GM12878 (cell line): Measurements from ENCODE around the gene TYW1B. TPM values are rescaled to one million over a fixed set of nuclear protein-coding genes. Genes with fewer than 3 reads are reported as not detected.
"Not testable (repeated sequence)": the region's sequence is repeated elsewhere in the genome, so short reads cannot be mapped to it uniquely, and the experiment has no call there.

Experiments used
- ATAC-seq: fragments of 200-7000 bp; cut with Tn5 transposase; 3 replicates; pipeline ENCODE4 v1.9.1; 2020; ENCODE audit warnings: mild to moderate bottlenecking, moderate library complexity
- BruUV-seq: library from RNA; stranded (reverse); fragments of 400-500 nt; replicated peaks from 2 replicates; lab custom pipeline; 2021; lab: Mats Ljungman, UMichigan
- CTCF ChIA-PET: fragments of 300-600 bp; sonication (Branson Sonifier 250); formaldehyde crosslinking; extraction: SDS; loops from one replicate; lab custom pipeline; 2021; ENCODE audit warnings: inconsistent platforms; lab: Yijun Ruan, JAX
- POLR2A ChIA-PET: fragments of 350-600 bp; formaldehyde crosslinking; extraction: SDS; loops from one replicate; lab custom pipeline; 2021; ENCODE audit warnings: inconsistent platforms; lab: Charles Lee
- RAD21 ChIA-PET: fragments of 300-600 bp; sonication (Branson Sonifier 250); formaldehyde crosslinking; loops from one replicate; lab custom pipeline; 2023; ENCODE audit warnings: antibody characterized with exemption; ENCODE audit not compliant: unreplicated experiment; lab: Charles Lee
- SMC1A ChIA-PET: fragments of 300-600 bp; sonication (Branson Sonifier 250); formaldehyde crosslinking; loops from one replicate; lab custom pipeline; 2023; ENCODE audit not compliant: unreplicated experiment, uncharacterized antibody; lab: Charles Lee
- DNase-seq: peaks from one replicate; pipeline ENCODE4 v3.0.0-alpha.2; 2011; ENCODE audit warnings: low read depth, low spot score
- FAIRE-seq: peaks from 3 replicates; lab custom pipeline; 2011; peaks lifted over from hg19 to GRCh38; lab: Jason Lieb, UNC
- H2AFZ ChIP-seq: 2 replicates; pipeline ENCODE4 v1.6.0; 2011; ENCODE audit warnings: low read depth, low read length, control low read depth; ENCODE audit not compliant: control insufficient read depth
- H3K27ac ChIP-seq: 2 replicates; pipeline ENCODE4 v1.5.1; 2011; ENCODE audit warnings: control low read depth; ENCODE audit not compliant: control insufficient read depth, insufficient read depth
- H3K27me3 ChIP-seq, 2 experiments: replicated peaks in 1 of 2; 2 replicates each; pipeline versions ENCODE4 v1.6.0 to v1.6.1; 2011; ENCODE audit warnings: low read length in 1 of 2; ENCODE audit not compliant: control insufficient read depth in 2 of 2, insufficient read depth in 2 of 2
- H3K36me3 ChIP-seq, 2 experiments: 2 replicates each; pipeline ENCODE4 v1.5.1; 2011; ENCODE audit warnings: low read length in 1 of 2; ENCODE audit not compliant: control insufficient read depth in 2 of 2, insufficient read depth in 2 of 2
- H3K4me1 ChIP-seq: 2 replicates; pipeline ENCODE4 v1.6.1; 2011; ENCODE audit warnings: mild to moderate bottlenecking, low read length, moderate library complexity, mixed read lengths; ENCODE audit not compliant: control insufficient read depth, insufficient read depth
- H3K4me2 ChIP-seq: 2 replicates; pipeline ENCODE4 v1.6.0; 2011; ENCODE audit warnings: control low read depth; ENCODE audit not compliant: control insufficient read depth, insufficient read depth
- H3K4me3 ChIP-seq: fragments of 200-600 bp; sonication (generic); 2 replicates; pipeline ENCODE4 v1.5.1; 2016
- H3K79me2 ChIP-seq: 2 replicates; pipeline ENCODE4 v1.6.0; 2011; ENCODE audit warnings: low read length; ENCODE audit not compliant: control insufficient read depth, insufficient read depth
- H3K9ac ChIP-seq: 2 replicates; pipeline ENCODE4 v1.8.0; 2011; ENCODE audit warnings: low read length, control low read depth, mixed read lengths; ENCODE audit not compliant: control insufficient read depth, insufficient read depth
- H3K9me3 ChIP-seq: replicated peaks from 3 replicates; pipeline ENCODE4 v1.5.1; 2011; ENCODE audit warnings: mild to moderate bottlenecking, low read length; ENCODE audit not compliant: control insufficient read depth, insufficient read depth
- H4K20me1 ChIP-seq: 2 replicates; pipeline ENCODE4 v1.6.0; 2011; ENCODE audit not compliant: control insufficient read depth, insufficient read depth
- WGBS: methylation state at CpG from one replicate; pipeline ENCODE4 v1.1.6; 2016; ENCODE audit warnings: low lambda C conversion rate; ENCODE audit not compliant: insufficient replicate concordance, insufficient coverage; ENCODE audit errors: missing lambda C conversion rate; 5-methylcytosine and 5-hydroxymethylcytosine counted together
- in situ Hi-C: fragments of 300-500 bp; cut with MboI; formaldehyde crosslinking; loops from 9 replicates; pipeline ENCODE4 v1.14.3; 2018; ENCODE audit warnings: mixed read lengths
- intact Hi-C: fragments of 100-400 bp; cut with micrococcal nuclease; formaldehyde crosslinking; loops from one replicate; pipeline ENCODE4 v1.14.2; 2022; ENCODE audit not compliant: unreplicated experiment
- polyA plus RNA-seq, 11 experiments: library from polyadenylated mRNA; depleted of rRNA in 4 of 11; unstranded in 6 of 11; stranded (reverse) in 5 of 11; fragments of >200 nt; fragmentation: Nextera tagmentation in 4 of 11; fragmentation: Illumina TruSeq in 1 of 11; extraction: Ambion mirVana in 4 of 11; extraction: Trizol in 1 of 11; gene quantifications; 1 replicate in 1 of 11; 2 replicates in 10 of 11; pipeline versions ENCODE4 v1.2.1 to v1.2.3, GENCODE V29; 2011 to 2016; ENCODE audit warnings: inconsistent platforms in 2 of 11, missing spikeins in 2 of 11, low read depth in 1 of 11
- total RNA-seq, 4 experiments: library from RNA; depleted of rRNA in 3 of 4; stranded (reverse); fragments of >200 nt in 3 of 4; fragmentation: Illumina TruSeq in 1 of 4; extraction: Trizol in 1 of 4; gene quantifications; 2 replicates each; pipeline versions ENCODE4 v1.2.1 to v1.2.3, GENCODE V29; 2013 to 2021

The TYW1B gene
- total and polyA plus RNA-seq, 10 of the 15 experiments (the other 5 are each of a cell fraction or from before 2014, with no cell fraction given): 3.5 to 6.6 (median 5.3) TPM

DNA sequence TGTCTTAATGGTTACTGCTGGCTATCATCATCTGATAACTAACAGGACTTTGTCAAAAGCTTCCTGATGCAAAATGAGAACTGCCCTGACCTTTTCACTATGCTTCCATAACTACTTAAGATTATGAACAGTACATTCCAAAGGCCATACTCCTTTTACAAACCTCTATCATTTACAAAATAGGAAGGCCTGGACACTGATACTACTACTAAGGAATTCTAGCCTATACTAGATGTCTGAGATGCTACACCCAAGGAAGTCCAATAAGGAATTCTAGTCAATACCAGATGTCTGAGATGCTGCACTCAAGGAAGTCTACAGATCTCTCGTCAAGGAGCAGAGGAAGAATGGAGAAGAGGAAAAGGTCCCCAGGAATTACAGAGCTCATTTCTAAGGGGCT is 130.9 kb downstream of the TYW1B start:
- H3K36me3 ChIP-seq, H3K4me1 ChIP-seq, H3K9ac ChIP-seq, ATAC-seq, H3K79me2 ChIP-seq, H3K4me3 ChIP-seq, H3K9me3 ChIP-seq, DNase-seq, H3K27ac ChIP-seq, POLR2A ChIA-PET, BruUV-seq, H3K4me2 ChIP-seq, H4K20me1 ChIP-seq, CTCF ChIA-PET, SMC1A ChIA-PET, intact Hi-C loops, H3K27me3 ChIP-seq, RAD21 ChIA-PET, FAIRE-seq, H2AFZ ChIP-seq, in situ Hi-C loops: not testable (repeated sequence)
- WGBS: 100% methylated on average over 1 of the region's 1 CpG

DNA sequence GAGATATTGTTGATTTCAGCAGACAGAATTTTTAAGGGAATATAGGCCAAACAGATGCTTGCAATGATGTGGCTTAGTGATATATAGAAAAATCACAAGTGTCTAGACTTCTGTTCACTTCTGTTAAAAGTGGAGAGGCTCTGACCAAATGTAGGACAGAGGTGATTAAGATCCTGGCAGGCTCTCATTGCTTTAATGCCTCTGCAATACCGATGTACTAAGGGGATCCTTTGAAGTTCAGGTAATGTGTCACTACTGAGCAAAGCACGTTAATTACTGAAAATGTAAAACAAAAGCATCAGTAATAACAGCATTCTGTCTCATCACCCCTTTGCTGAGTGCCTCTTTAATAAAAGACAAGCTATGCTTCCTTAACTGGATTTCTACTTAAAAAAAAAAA is 131.4 kb downstream of the TYW1B start:
- FAIRE-seq, H3K4me3 ChIP-seq, H3K27ac ChIP-seq, H4K20me1 ChIP-seq, H3K4me2 ChIP-seq, H3K27me3 ChIP-seq, RAD21 ChIA-PET, H3K36me3 ChIP-seq, H3K79me2 ChIP-seq, H3K4me1 ChIP-seq, intact Hi-C loops, in situ Hi-C loops, H2AFZ ChIP-seq, H3K9ac ChIP-seq, H3K9me3 ChIP-seq, CTCF ChIA-PET, DNase-seq, POLR2A ChIA-PET, ATAC-seq, BruUV-seq, SMC1A ChIA-PET: not testable (repeated sequence)
- WGBS: 0% methylated on average over 2 of the region's 2 CpGs

DNA sequence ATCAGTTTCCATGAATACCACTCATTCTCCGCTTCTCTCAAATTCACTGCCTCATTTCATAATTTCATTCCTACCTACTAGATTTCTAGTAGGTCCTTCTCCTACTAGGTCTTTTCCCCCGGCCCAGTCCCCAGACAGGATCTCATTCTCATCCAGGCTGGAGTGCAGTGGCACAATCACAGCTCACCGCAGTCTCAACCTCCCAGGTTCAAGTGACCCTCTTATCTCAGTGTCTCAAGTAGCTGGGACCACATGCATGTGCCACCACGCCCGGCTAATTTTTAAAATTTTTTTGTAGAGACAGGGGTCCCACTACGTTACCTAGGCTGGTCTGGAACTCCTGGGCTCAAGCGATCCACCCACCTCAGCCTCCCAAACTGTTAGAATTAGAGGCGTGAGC is 132.5 kb downstream of the TYW1B start:
- FAIRE-seq, H3K36me3 ChIP-seq, RAD21 ChIA-PET, intact Hi-C loops, H3K27me3 ChIP-seq, BruUV-seq, H3K9ac ChIP-seq, H3K9me3 ChIP-seq, H3K27ac ChIP-seq, H2AFZ ChIP-seq, ATAC-seq, POLR2A ChIA-PET, H3K4me2 ChIP-seq, SMC1A ChIA-PET, H4K20me1 ChIP-seq, DNase-seq, H3K4me1 ChIP-seq, CTCF ChIA-PET, H3K79me2 ChIP-seq, in situ Hi-C loops, H3K4me3 ChIP-seq: not testable (repeated sequence)
- 92% methylated on average over 8 of the region's 8 CpGs for WGBS

DNA sequence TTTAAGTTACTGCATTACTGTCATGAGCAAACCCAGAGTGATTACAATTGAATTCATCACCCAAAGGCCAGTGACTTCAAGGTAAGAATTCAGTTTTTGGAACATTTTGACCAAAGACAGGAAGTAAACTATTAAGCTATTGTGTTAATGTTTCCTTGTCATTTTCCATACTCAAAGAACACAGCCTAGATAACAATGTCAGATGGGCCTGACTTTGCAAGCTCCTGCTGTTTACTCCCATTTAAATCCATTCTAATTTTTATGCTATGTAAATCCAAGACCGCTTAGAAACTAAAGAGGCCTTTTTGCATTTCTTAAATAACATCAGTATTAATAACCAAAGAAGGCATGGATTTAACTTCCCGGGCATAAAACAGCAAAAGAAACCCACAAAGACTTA is 136.6 kb downstream of the TYW1B start:
- H3K9ac ChIP-seq, CTCF ChIA-PET, intact Hi-C loops, H3K27ac ChIP-seq, RAD21 ChIA-PET, FAIRE-seq, H3K9me3 ChIP-seq, H3K4me2 ChIP-seq, BruUV-seq, H2AFZ ChIP-seq, POLR2A ChIA-PET, H3K4me3 ChIP-seq, DNase-seq, H3K27me3 ChIP-seq, H4K20me1 ChIP-seq, H3K36me3 ChIP-seq, in situ Hi-C loops, H3K4me1 ChIP-seq, ATAC-seq, H3K79me2 ChIP-seq, SMC1A ChIA-PET: not testable (repeated sequence)
- WGBS: 93% methylated on average over 2 of the region's 2 CpGs
